ENCODE results near the gene PRR22.
"Not testable (repeated sequence)": the region's sequence is repeated elsewhere in the genome, so short reads cannot be mapped to it uniquely, and the experiment has no call there.

Gene PRR22

GRCh38 chr19:5790559-5791520, 6.3 kb upstream of the PRR22 start, which contains the start of gene DUS3L:
DUS3L (minus strand) TSS chr19:5791163; CDS start chr19:5791141, 22 bp downstream.
- peak; percentile 95 to 96 for DNase-seq (ENCODE audit: low read depth in 2 of 2)

GRCh38 chr19:5789886-5790558, 5.5 kb upstream of the PRR22 start:
- no peak for DNase-seq (ENCODE audit: low read depth in 2 of 2)

- DNase-seq (ENCODE audit: low read depth in 2 of 2) = no peak
These were observed 4.8 kb upstream of the PRR22 start for GRCh38 chr19:5789351-5789761.

GRCh38 chr19:5788422-5788821, 3.9 kb upstream of the PRR22 start:
- no peak for DNase-seq (ENCODE audit: low read depth in 2 of 2)

- DNase-seq (ENCODE audit: low read depth in 2 of 2) = no peak
These were observed 3.0 kb upstream of the PRR22 start for GRCh38 chr19:5787409-5788182.

- no peak for DNase-seq (ENCODE audit: low read depth in 2 of 2)
These were observed 2.3 kb upstream of the PRR22 start for GRCh38 chr19:5786593-5787408.

GRCh38 chr19:5785423-5785822, 877 bp upstream of the PRR22 start:
- no peak for DNase-seq (ENCODE audit: low read depth in 2 of 2)

- DNase-seq (ENCODE audit: low read depth in 2 of 2) = no peak
These were observed 1.3 kb downstream of the PRR22 start for GRCh38 chr19:5782945-5783919.

- no peak for DNase-seq (ENCODE audit: low read depth in 2 of 2)
These were observed 2.2 kb downstream of the PRR22 start for GRCh38 chr19:5782322-5782721.

- not testable (repeated sequence) for DNase-seq (ENCODE audit: low read depth in 2 of 2)
These were observed 3.6 kb downstream of the PRR22 start for GRCh38 chr19:5780916-5781315.

- DNase-seq (ENCODE audit: low read depth in 2 of 2) = no peak
These were observed 6.1 kb downstream of the PRR22 start for GRCh38 chr19:5778402-5778801.

GRCh38 chr19:5775668-5776309, 8.8 kb downstream of the PRR22 start:
- DNase-seq (ENCODE audit: low read depth in 2 of 2) = no peak

- DNase-seq (ENCODE audit: low read depth in 2 of 2) = no peak
These were observed 9.6 kb downstream of the PRR22 start for GRCh38 chr19:5774921-5775320.

- DNase-seq (ENCODE audit: low read depth in 2 of 2) = no peak
These were observed 11.3 kb downstream of the PRR22 start for GRCh38 chr19:5773276-5773675.

- DNase-seq (ENCODE audit: low read depth in 2 of 2) = no peak
These were observed 12.1 kb downstream of the PRR22 start for GRCh38 chr19:5772416-5772815.

- no peak for DNase-seq (ENCODE audit: low read depth in 2 of 2)
These were observed 16.6 kb downstream of the PRR22 start for GRCh38 chr19:5767949-5768348.

- no peak for DNase-seq (ENCODE audit: low read depth in 2 of 2)
These were observed 19.3 kb downstream of the PRR22 start for GRCh38 chr19:5765220-5765619.

- no peak for DNase-seq (ENCODE audit: low read depth in 2 of 2)
These were observed 21.8 kb downstream of the PRR22 start for GRCh38 chr19:5762608-5763217.

- DNase-seq (ENCODE audit: low read depth in 2 of 2) = no peak
These were observed 30.8 kb downstream of the PRR22 start for GRCh38 chr19:5753743-5754142.

Data from stimulated activated CD4-positive, alpha-beta T cell treated with anti-CD3 and anti-CD28 coated beads, Interleukin-4, amount 100 ng/mL, for 48 hours (primary cell).